ACHN (cell line): Measurements from ENCODE around the gene TMC6.

Source experiments
- DNase-seq: peaks from one replicate; pipeline ENCODE4 v3.0.0-alpha.2; 2015
- in situ Hi-C: cut with HindIII; loops from 2 replicates; pipeline ENCODE4 v1.10.0; 2017; ENCODE audit warnings: low sequenced_read_pairs, low pct_ligation_motif_present, low pct_unique_long_range_greater_than_20kb

TMC6 gene

DNA sequence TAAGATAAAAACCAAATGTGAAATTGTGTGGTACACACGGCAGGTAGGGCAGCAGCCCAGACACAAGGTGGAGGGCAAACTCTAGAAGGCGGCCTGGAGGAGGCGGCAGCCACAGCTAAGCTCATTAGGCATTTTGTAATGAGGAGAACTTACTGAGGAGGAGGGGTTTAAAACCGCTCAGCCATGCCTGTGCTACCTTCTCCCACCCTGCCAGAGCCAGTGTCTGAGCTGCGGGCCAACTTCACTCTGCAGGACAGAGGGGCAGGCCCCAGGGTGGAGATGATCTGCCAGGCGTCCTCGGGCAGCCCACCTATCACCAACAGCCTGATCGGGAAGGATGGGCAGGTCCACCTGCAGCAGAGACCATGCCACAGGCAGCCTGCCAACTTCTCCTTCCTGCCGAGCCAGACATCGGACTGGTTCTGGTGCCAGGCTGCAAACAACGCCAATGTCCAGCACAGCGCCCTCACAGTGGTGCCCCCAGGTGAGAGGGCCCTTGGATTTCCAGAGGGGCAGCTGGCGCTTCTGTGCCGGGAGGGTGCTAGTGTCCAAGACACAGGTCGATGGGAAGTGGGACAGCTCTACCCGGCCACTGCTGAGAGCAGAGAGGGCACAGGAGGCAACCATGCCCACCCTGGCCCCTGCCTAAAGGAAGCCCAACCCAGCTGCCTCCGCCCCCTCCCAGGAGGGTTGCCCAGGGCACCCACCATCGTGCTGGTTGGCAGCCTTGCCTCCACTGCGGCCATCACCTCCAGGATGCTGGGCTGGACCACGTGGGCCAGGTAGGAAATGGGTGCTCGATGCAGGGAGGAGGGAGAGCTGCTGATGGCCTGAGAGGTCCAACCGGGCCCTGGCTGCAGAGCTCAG lies 35.6 kb upstream of the TMC6 start:
- in situ Hi-C loops, result no loop called here
- DNase-seq, result no peak

DNA sequence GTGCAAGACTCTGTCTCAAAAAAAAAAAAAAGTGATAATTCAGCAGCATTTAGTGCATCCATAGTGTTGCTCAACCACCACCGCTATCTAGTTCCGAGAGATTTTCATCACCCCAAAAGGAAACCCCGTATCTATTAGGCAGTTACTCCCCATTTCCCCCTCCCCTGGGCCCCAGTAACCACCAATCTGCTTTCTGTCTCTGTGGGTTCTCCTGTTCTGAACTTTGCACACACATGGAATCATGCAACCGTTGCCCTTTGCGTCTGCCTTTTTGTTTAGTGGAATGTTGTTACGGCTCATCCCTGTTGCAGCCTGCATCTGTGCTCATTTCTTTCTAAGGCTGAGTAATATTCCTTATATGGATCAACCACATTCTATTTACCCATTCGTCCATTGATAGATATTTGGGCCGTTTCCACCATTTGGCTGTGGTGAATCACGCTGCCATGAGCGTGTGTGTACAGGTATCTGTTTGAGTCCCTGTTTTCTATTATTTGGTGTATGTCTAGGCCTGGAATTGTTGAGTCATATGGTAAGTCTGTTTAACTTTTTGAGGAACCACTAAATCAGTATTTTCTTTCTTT lies 31.1 kb upstream of the TMC6 start:
- no peak for DNase-seq
- in situ Hi-C loops, result no loop called here

DNA sequence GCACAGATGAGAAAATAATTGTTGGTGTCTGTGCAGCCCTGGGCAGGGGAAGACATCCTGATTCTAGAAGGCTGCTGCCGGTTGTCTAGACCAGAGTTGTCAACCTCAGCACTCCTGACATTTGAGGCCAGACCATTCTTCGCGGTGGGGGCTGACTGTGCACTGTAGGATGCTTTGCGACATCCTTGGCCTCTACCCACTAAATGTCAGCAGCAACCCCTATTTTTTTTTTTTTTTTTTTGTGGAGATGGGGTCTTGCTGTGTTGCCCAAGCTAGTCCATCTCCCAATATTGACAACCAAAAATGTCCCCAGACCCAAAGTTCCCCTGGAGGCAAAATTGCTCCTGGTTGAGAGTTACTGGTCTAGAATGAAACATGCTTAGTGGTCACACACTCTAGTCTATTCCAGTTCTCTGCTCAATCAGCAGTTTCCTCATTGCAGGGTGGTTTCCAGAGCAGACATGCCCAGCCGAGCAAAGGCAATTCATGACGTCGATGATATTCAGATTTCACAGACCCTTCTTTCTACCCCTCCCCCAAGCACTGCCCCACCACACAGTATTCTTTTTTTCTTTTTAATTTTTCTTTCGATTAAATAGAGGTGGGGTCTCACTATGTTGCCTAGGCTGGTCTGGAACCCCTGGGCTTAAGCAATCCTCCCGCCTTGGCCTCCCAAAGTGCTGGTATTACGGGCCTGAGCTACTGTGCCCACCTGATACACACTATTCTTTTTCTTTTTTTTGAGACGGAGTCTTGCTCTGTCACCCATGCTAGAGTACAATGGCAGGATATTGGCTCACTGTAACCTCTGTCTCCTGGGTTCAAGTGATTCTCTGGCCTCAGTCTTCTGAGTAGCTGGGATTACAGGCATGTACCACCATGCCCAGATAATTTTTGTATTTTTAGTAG lies 26.6 kb upstream of the TMC6 start:
- no peak for DNase-seq
- in situ Hi-C loops, result no loop called here

DNA sequence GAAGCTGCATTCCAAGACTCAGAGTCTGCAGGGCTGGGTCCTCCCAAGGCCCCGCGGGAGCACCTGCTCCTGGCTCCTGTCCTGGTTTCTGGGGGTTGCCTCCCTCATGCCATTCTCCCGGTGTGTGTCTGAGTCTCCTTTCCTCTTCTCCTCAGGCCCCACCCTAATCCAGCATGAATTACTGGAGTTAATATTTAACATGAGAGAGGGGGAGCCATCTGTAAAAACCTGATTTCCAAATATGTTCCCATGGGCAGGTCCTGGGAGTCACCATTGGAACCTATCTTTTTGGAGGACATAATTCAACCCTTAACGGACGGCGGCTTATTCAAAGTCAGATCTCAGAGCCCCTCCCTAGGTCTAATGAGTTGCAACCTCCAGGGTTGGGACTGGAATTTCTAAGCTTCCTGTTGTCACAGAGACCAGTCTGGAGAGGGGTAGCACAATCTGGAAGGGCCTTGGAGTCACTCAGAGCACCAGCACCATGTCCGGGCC lies 23.0 kb upstream of the TMC6 start:
- in situ Hi-C loops, result no loop called here
- DNase-seq, result peak; percentile 97

DNA sequence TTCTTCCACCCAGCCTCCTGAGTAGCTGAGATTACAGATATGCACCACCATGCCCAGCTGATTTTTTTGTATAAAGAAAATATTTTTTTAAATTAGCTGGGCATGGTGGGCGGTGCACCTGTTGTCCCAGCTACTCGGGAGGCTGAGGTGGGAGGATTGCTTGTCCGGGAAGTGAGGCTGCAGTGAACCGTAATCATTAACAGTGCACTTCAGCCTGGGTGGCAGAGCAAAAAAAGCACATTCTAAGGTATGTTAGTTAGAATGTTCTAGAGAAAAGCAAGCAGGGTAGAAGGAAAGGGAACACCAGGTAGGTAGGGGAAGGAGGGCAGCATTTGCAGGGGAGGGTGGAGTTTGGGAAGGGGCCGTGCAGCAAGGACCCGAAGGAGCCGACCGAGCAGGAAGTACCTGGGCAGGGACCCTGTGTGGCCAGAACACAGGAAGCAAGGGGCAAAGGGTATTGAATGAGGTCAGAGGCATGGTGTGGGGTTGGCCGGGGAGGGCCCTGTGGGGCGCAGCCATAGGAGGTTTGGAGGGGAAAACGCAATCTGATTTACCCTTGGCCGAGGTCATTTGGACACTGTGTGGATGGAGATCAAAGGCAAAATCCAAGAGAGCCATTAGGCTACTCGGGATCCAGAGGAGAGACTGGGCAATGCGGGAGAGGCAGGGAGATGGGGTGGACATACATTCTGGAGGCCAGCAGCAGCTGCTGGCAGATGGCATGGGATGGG lies 19.9 kb upstream of the TMC6 start:
- in situ Hi-C loops, result no loop called here
- DNase-seq, result no peak

DNA sequence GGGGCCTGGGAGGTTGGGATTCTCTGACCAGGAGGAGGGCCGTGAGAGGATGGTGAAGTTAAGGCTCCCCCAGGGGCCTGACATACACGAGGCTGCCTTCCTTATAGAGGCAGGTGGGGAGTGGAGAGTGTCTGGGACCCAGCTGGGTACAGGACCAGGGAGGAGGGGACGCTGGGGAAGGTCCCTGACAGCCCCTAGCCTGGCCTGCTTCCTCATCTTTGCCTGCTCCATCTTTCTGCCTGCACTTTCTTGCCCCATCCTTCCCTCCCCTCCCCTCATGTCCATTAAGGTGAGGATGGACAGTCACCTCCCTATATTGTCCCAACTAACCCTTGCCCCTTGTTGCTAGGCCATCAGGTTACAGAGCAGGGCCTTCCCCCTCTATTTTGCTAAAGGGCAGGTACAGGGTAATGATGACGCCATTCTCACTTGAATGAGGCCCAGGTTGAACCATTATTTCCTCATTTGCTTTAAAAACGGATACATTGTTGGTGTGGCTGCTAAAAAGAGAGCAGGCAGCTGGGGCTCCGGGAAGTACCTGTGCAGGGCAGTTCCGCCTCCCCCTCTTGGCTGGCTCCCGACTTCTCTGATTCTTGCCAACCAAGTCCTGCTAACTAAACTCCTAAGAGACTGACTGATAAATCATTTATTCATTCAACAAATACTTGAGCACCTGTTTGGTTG lies 18.9 kb upstream of the TMC6 start:
- no peak for DNase-seq
- in situ Hi-C loops, result no loop called here

DNA sequence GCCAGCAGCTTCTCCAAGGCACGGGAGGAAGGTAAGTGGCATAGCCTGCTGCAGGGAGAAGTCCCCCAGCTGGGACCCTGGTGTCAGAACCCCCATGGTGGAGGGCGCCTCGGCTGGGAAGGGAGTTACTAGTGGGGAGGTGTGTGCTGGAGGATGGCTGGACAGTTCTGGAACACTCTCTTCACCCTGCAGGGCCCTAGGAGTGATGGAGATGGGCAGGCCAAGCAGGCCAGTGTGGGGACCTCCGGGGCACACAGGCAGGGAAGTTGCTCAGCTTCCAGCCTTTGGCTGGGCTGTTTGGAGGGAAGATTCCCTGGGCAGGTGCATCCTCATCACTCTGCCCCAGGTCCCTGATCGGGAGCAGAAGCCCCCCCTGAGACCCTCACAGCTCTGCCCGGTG lies 18.3 kb upstream of the TMC6 start:
- no peak for DNase-seq
- in situ Hi-C loops, result no loop called here

DNA sequence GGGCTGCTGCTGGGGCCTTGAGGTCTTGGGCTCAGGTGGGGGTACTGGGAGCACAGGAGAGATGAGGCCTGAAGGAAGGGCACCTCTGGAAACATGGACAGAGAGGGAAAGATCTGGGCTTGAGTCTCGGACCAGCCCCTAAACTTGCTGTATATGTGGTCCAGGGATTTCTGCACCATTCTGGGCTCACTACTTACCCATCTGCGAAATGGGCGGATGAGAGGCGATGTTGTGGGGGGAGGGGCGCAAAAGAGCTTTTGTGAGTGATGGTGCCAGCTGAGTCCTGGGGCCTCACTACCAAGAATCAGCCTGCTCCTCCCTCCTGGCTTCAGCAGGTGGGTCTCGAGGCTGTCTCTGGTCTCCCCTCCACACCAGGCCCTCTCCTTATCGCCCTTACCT lies 17.9 kb upstream of the TMC6 start:
- DNase-seq, result no peak
- in situ Hi-C loops, result no loop called here

DNA sequence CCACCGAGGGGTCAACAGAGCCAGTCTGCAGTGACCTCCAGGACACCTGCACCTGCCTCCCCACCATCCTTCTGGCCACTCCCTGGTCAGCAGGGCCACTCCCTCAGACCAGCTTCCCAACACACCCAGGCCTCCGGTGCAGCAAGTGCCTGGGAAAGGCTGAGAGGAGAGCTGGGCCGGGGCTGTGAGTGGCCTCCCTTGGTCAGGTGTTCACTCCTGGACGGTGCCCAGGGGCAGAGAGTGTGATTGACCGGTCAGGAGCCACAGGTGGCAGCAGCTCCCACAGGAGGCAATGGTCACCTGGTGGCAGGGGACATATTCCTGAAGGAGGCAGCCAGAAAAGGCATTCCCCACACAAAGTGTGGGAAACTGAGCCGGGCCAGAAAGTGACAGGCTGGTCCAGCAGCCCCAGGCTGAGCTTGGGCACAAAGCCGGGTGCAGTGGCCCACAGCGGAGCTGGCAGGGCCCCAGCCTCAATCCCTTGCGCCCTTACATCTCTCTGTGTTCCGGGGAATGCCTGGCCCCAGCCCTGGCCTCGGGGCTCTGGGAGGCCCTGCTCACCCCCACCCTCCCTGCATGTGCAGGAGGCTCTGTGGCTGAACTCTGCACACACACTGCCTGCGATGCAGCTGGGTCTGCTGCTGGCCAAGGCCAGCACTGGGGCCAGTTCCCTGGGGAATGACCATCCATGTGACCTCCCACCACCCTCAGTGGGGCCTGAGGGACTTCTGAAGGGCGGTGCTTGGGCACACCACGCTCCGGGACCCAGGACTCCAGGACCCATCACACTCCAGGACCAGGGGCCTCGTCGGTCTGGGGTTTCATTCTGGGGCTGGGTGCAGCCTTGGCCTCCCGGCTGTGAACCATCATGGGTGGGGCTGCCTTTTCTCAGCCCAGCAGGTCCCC lies 16.4 kb upstream of the TMC6 start:
- in situ Hi-C loops, result no loop called here
- peak; percentile 30 for DNase-seq

DNA sequence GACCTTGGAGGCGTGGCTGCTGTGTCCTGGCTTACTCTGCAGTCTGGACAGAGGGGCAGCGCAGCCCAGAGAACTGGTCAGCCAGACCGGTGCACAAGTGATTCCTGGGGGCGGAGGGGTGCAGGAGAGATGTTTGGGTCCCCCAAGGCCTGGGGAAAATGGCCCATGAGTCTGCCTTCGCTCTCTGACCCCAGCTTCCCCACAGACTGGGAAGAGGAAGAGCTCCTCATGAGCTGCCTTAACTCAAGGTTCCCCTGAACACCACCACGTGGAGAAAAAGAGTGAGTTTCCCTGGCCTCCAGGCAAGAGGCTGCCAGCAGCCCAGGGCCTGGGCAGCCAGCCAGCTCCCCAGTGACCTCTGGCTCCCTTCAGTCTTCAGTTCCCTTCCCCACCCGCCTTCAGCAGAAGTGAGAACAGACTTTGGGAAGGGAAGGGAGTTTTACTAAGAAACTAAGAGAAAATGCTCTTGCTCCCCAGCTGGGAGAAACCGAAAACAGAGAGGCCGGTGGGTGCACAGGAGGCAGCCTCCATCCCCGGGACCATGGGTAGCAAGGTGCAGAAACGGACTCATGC lies 15.7 kb upstream of the TMC6 start:
- in situ Hi-C loops, result no loop called here

DNA sequence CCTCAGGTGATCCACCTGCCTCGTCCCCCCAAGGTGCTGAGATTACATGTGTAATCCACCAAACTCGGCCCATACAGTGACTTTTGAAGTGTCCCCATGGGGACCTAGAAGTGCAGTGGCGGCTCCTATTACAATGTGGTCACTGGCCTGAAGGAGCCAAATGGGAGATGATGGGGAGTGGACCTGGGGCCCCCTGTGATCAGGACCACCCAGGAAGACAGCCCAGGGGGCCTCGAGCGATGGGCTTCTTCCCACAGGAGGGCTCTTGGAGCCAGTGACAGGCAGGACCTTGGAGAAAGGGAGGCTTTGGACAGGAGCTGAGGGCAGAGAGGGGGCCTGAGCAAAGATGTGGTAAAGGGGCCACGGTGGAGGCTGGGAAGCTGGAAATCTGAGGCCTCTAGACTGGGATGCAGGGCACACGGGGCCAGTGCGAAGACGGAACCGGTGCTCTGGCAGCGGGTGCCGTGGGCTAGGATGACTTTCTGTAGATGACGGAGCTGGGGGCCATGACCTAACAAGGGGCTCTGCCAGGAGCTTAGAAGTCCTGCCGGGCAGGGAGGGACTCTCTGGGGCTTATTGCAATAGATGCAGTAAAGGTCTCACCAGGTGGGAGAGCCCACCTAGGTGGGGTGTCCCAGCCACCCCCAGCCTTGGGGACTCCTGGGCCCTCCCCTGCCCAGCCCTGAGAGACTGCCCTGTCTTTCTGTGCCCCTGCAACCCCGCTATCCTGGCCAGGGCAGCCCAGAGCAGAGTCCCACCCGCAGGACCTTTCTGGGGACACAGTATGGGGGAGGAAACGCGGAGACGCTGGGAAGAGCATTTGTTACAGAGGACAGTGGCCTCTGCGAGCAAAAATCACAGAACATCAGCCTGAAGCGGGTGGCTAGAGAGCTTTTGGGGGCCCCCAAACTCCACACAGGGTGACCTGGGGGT lies 14.9 kb upstream of the TMC6 start:
- no peak for DNase-seq
- in situ Hi-C loops, result no loop called here

More for the DNA sequence above, 15.7 kb upstream of the TMC6 start:
- DNase-seq, result peak; percentile 80

DNA sequence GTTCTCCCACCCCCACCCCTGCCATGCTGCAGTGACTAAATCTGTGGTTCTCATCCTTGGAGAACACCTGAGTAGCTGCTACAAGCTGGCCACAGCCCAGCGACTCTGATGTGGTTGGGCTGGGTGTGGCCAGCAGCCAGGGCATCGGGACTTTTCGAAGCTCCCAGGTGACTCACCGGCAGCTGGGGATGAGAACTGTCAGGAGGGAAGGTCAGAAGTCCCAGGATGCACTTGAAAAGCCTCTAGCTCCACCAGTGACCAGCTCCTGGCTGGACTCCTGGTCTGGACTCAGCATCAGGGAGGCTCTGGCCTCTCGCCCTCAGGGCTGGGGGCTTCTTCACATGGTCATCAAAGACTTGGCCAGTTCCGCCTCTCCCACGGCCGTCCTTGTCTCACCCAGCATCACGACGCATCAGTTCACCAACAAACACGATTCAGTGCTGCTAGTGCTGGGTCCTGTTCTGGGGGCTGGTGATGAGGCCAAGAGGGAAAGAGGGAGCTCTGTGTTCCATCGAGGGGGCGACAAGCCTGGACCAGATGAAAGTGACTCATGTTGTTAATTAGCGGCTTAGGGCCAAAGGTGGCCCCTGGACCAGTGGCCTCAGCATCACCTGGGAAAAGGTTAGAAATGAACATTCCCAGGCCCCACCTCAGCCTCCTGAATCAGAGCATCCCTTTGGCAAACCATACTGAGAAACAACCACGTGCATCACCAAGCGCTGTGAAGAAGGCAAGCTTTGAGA lies 13.7 kb upstream of the TMC6 start:
- in situ Hi-C loops, result no loop called here
- DNase-seq, result peak; percentile 76

DNA sequence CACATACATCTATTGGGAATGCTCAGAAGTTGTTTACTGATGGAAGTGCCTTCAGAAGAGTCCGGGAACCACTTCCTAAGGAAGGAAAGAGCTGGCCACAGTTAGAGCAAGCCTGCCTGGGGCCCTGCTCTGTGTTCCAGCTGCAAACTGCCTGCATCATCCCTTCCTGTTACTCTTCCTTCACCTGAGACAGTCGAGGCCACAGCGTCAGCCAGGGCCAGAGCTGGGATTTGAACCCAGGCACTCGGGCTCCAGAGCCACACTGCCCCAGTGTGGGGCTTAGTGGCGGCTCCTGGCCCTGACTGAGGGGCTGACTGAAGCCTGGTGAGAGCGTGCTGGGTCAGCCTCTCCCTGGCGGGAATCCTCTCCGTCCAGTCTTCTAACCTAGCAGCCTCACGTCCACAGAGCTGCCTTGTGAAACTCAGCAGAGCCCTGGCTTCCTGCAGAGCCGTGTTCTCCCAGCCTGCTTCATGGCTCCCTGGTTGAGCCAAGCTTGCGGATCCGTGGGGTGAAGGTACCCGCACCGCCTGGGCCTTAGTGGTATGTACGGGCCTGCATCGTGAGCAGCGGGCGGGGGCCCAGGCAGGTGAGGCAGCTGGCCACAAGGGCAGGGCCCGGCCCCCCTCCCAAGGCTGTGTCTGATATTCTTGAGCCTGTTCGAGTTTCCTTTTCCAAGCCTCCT lies 13.0 kb upstream of the TMC6 start:
- DNase-seq, result no peak
- in situ Hi-C loops, result no loop called here

DNA sequence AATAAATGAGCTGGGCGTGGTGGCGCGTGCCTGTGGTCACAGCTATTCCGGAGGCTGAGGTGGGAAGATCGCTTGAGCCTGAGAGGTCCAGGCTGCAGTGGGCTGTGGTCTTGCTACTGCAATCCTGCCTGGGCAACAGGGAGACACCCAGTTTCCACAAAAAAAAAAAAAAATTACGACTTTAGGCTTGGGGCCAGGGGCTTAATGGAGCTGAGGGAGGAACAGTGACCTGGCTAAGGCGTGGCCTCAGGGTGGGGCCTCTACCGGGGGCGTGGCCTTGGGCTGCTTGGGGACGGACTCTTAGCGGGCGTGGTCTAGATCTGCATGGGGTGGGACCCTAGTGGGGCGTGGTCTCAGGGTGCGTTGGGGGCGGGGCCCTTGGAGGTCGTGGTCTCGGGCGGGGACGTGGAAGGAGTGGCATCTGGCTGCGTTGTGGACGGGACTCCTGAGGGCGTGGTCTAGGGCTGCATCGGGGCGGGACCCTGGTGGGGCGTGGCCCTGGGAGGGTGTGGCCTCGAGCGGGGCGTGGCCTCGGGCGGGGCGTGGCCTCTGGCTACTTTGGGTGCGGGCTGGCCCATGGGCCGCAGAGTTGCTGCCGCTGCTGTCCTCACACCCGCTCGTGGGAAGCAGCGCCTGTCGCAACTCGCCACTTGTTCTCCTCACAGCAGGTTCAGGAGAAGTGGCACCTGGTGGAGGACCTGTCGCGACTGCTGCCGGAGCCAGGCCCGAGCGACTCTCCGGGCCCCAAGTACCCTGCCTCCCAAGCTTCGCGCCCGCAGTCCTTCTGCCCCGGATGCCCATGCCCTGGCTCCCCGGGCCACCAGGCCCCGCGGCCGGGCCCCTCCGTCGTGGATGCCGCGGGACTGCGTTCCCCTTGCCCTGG lies 11.9 kb upstream of the TMC6 start:
- in situ Hi-C loops, result no loop called here
- DNase-seq, result peak; percentile 95
